SH-SY5Y (cell line): Measurements from ENCODE around the gene TNIK.

Source experiments
- GATA2 ChIP-seq: IDR thresholded peaks from 2 replicates; pipeline ENCODE4 v1.6.1; 2011; ENCODE audit warnings: mild to moderate bottlenecking, low read depth, low read length
- GATA3 ChIP-seq: IDR thresholded peaks from 2 replicates; pipeline ENCODE4 v1.6.1; 2011; ENCODE audit warnings: low read depth, mild to moderate bottlenecking, low read length, moderate library complexity

GRCh38 chr3:171222995-171223394, 237.2 kb downstream of the TNIK start:
- TF ChIP-seq GATA2 (no peak), GATA3 (no peak)
